Body of pancreas (tissue), 4 donors: ENCODE measurements around the gene MCRS1. TPM values are rescaled to one million over a fixed set of nuclear protein-coding genes. Genes with fewer than 3 reads are reported as not detected.
"Not testable (repeated sequence)": the region's sequence is repeated elsewhere in the genome, so short reads cannot be mapped to it uniquely, and the experiment has no call there.

ENCODE experiments used
- ATAC-seq: fragments of 150-250 bp; one replicate; pipeline ENCODE4 v1.9.1; 2016
- DNase-seq, 4 donors: peaks; one replicate each; pipeline ENCODE4 v3.0.0-alpha.2; 2019
- H3K27ac ChIP-seq, 4 donors: fragments of 200-600 bp; sonication (generic); 1 replicate in 3 of 4; 2 replicates in 1 of 4; pipeline versions ENCODE4 v1.5.1 to v1.6.1; 2016 to 2019; ENCODE audit warnings: mild to moderate bottlenecking in 1 of 4, mixed read lengths in 1 of 4, moderate library complexity in 1 of 4
- H3K27me3 ChIP-seq, 2 donors: fragments of 200-600 bp; sonication (generic); one replicate each; pipeline ENCODE4 v1.6.0; 2016; ENCODE audit warnings: mild to moderate bottlenecking in 1 of 2
- H3K36me3 ChIP-seq, 2 donors: fragments of 200-600 bp; sonication (generic); replicated peaks in 1 of 2; 2 replicates each; pipeline ENCODE4 v1.5.1; 2016; ENCODE audit warnings: low read depth in 2 of 2; ENCODE audit not compliant: insufficient read depth in 1 of 2
- H3K4me1 ChIP-seq: fragments of 200-600 bp; sonication (generic); one replicate; pipeline ENCODE4 v1.6.0; 2016
- H3K4me3 ChIP-seq, 2 donors: fragments of 200-600 bp; sonication (generic); 1 replicate in 1 of 2; 2 replicates in 1 of 2; pipeline ENCODE4 v1.5.1; 2016 to 2019
- H3K9me3 ChIP-seq, 3 donors: fragments of 200-600 bp; sonication (generic); 1 replicate in 2 of 3; 2 replicates in 1 of 3; pipeline ENCODE4 v1.5.1; 2016
- POLR2A ChIP-seq, 3 donors: fragments of 450-650 bp; IDR thresholded peaks; one replicate each; pipeline ENCODE4 v1.6.1; 2016; ENCODE audit warnings: antibody characterized with exemption in 3 of 3, mild to moderate bottlenecking in 2 of 3
- WGBS, 2 donors: methylation state at CpG; one replicate each; pipeline ENCODE4 v1.1.5; 2017; 5-methylcytosine and 5-hydroxymethylcytosine counted together
- intact Hi-C: fragments of 100-400 bp; cut with DNase I; formaldehyde crosslinking; loops from one replicate; pipeline ENCODE4 v1.15.1; 2023
- total RNA-seq, 2 donors: library from RNA; depleted of rRNA; stranded (reverse); fragments of >200 nt; gene quantifications; one replicate each; pipeline ENCODE4 v1.1.0, GENCODE V29; 2016
- TF ChIP-seq, protein P1 (sequence below), 7 experiments: fragments of 450-650 bp in 4 of 7; fragments of 200-600 bp in 3 of 7; sonication (generic) in 3 of 7; IDR thresholded peaks; one replicate each; pipeline ENCODE4 v1.5.1; 2016 to 2019; ENCODE audit warnings: antibody characterized with exemption in 7 of 7

Gene MCRS1
- total RNA-seq, 2 donors from 2014 or later, result 34.2 to 49.8 TPM

DNA sequence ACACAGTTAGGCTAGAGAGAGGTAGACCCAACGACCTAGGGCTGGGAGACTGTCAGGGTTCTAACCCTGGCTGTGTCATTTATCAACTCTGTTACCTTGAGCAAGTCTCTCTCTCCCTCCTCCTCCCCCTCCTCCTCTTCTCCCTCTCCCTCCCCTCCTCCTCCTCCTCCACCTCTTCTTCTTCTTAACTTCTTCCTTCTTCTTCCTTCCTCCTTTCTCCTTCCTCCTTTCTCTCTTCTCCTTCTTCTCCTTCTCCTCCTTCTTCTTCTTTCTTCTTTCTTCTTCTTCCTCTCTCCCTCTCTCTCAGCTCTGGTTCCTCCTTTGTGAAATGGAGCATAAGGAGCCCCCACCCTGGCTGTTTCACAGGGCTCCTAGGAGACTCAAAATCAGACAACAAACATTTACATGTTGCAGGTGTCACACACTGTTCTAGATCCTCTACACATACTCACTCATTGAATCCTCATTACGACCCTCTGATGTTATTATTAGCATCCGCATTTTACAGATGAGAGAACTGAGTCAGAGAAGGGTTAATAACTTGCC is 31.3 kb downstream of the MCRS1 start:
- Histone ChIP-seq H3K36me3 (no peaks in the 10 kb centered on the region), H3K4me1 (peaks cover 20% of the 10 kb centered on the region), H3K4me3 (no peak overlapping the region), H3K27me3 (no peaks in the 10 kb centered on the region), H3K27ac (no peak overlapping the region), H3K9me3 (no peaks in the 10 kb centered on the region)
- intact Hi-C loops, result no loop called here
- DNase-seq, result no peak
- ATAC-seq, result no peak
- no peak for TF ChIP-seq POLR2A (IDR thresholded peaks at IDR 0.05)
- TF ChIP-seq, protein P1, sequence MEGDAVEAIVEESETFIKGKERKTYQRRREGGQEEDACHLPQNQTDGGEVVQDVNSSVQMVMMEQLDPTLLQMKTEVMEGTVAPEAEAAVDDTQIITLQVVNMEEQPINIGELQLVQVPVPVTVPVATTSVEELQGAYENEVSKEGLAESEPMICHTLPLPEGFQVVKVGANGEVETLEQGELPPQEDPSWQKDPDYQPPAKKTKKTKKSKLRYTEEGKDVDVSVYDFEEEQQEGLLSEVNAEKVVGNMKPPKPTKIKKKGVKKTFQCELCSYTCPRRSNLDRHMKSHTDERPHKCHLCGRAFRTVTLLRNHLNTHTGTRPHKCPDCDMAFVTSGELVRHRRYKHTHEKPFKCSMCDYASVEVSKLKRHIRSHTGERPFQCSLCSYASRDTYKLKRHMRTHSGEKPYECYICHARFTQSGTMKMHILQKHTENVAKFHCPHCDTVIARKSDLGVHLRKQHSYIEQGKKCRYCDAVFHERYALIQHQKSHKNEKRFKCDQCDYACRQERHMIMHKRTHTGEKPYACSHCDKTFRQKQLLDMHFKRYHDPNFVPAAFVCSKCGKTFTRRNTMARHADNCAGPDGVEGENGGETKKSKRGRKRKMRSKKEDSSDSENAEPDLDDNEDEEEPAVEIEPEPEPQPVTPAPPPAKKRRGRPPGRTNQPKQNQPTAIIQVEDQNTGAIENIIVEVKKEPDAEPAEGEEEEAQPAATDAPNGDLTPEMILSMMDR (IDR thresholded peaks at IDR 0.05), result no peak
- WGBS, 2 donors, result 57 to 58% methylated on average over 3 of the region's 3 CpGs

- no peaks in the 10 kb centered on the region for H3K36me3 ChIP-seq
- no peak overlapping the region for H3K27ac ChIP-seq
- peaks cover 20% of the 10 kb centered on the region for H3K4me1 ChIP-seq
- no peaks in the 10 kb centered on the region for H3K27me3 ChIP-seq
- no peak overlapping the region for H3K4me3 ChIP-seq
- intact Hi-C loops, result no loop called here
- no peak for TF ChIP-seq POLR2A (IDR thresholded peaks at IDR 0.05)
- TF ChIP-seq, protein P1 (IDR thresholded peaks at IDR 0.05), result no peak
- H3K9me3 ChIP-seq, result no peaks in the 10 kb centered on the region
- no peak for DNase-seq
- 71 to 88% methylated on average over 6 of the region's 6 CpGs for WGBS, 2 donors
- no peak for ATAC-seq
Measured at GRCh38 chr12:49535921-49536525, 31.9 kb downstream of the MCRS1 start.

DNA sequence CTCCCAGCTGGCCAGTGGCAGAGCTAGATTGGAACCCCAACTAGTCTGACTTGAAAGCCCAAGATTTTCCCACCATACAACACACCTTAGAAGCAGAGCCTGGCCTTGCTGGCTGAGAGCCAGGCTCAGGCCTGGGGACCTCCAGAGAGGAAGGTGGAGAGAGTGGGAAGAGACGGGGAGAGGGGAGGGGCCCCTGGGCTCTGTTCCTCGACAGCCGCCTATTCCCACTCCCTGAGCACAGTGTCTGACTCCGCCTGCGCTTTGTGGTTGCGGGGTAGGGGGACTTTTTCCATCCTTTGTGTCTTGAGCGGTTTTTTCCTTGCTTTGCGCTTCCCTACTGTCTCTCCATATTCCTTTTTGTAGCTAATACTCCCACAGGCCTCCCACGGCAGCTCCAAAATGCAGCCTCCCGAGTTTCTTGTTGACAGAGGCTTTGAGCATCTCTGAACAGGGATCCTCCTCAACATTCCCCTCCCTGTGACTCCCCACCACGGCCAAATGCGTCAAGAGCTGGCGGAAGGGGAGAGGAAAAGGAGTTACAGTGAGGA is 33.1 kb downstream of the MCRS1 start:
- H3K4me3 ChIP-seq, result no peak overlapping the region
- H3K4me1 ChIP-seq, result peaks cover 20% of the 10 kb centered on the region
- DNase-seq (no peak), ATAC-seq (no peak)
- intact Hi-C loops, result no loop called here
- H3K27ac ChIP-seq, result no peak overlapping the region
- H3K9me3 ChIP-seq, result no peaks in the 10 kb centered on the region
- no peaks in the 10 kb centered on the region for H3K27me3 ChIP-seq
- TF ChIP-seq, protein P1 (IDR thresholded peaks at IDR 0.05), result no peak
- TF ChIP-seq POLR2A (IDR thresholded peaks at IDR 0.05), result no peak
- no peaks in the 10 kb centered on the region for H3K36me3 ChIP-seq
- WGBS, 2 donors, result 81 to 85% methylated on average over 13 of the region's 13 CpGs

GRCh38 chr12:49534122-49534521 is 33.8 kb downstream of the MCRS1 start:
- not testable (repeated sequence) for H3K9me3 ChIP-seq

GRCh38 chr12:49533331-49533730 is 34.6 kb downstream of the MCRS1 start:
- Histone ChIP-seq H3K27me3 (no peaks in the 10 kb centered on the region), H3K9me3 (no peaks in the 10 kb centered on the region), H3K4me1 (peaks cover 19% of the 10 kb centered on the region), H3K36me3 (no peaks in the 10 kb centered on the region), H3K4me3 (no peak overlapping the region), H3K27ac (no peak overlapping the region)
- TF ChIP-seq, protein P1 (IDR thresholded peaks at IDR 0.05), result no peak
- no peak for TF ChIP-seq POLR2A (IDR thresholded peaks at IDR 0.05)
- 30 to 34% methylated on average over 9 to 10 of the region's 10 CpGs for WGBS, 2 donors
- DNase-seq (peak in 2 of 4 donors; percentile 12 to 30), ATAC-seq (peak; percentile 28)
- intact Hi-C loops, result no loop called here

More at GRCh38 chr12:49534122-49534521, 33.8 kb downstream of the MCRS1 start:
- 95 to 98% methylated on average over 5 of the region's 5 CpGs for WGBS, 2 donors
- H3K27me3 ChIP-seq, ATAC-seq, H3K36me3 ChIP-seq, H3K4me3 ChIP-seq, intact Hi-C loops, H3K27ac ChIP-seq, DNase-seq: not testable (repeated sequence)
- peaks cover 20% of the 10 kb centered on the region for H3K4me1 ChIP-seq
